ENCODE data around the gene ALOX5AP. TPM values are rescaled to one million over a fixed set of nuclear protein-coding genes. Genes with fewer than 3 reads are reported as not detected.

The ALOX5AP gene
- total RNA-seq, 1 donor from 2014 or later, result not detected

GRCh38 chr13:30805603-30806011, 70.3 kb downstream of the ALOX5AP start:
- Histone ChIP-seq H3K4me2 (no peak overlapping the region), H3K36me3 (no peaks in the 10 kb centered on the region), H3K9ac (no peak overlapping the region), H3K27me3 (no peaks in the 10 kb centered on the region), H2AFZ (replicated peaks) (no peak overlapping the region), H3F3A (ENCODE audit: low read depth) (no peaks in the 10 kb centered on the region), H3K9me3 (ENCODE audit: low read depth) (no peaks in the 10 kb centered on the region), H3K4me3 (no peak overlapping the region), H3K4me1 (no peaks in the 10 kb centered on the region), H4K20me1 (ENCODE audit: low read depth) (no peaks in the 10 kb centered on the region), H3K27ac (no peak overlapping the region), H3K79me2 (ENCODE audit: low read depth) (no peaks in the 10 kb centered on the region)
- Mint-ChIP-seq H3K27ac (no peak overlapping the region), H3K36me3 (no peaks in the 10 kb centered on the region), H3K4me1 (peaks cover 18% of the 10 kb centered on the region), H3K27me3 (ENCODE audit: insufficient read depth, low read depth) (peaks cover 12% of the 10 kb centered on the region), H3K9me3 (no peaks in the 10 kb centered on the region), H3K4me3 (no peak overlapping the region)
- no peak for DNase-seq (ENCODE audit: low spot score)
- TF ChIP-seq EZH2phosphoT487 (IDR thresholded peaks at IDR 0.05), result no peak
- no peak for TF ChIP-seq EZH2 (IDR thresholded peaks at IDR 0.05)
- TF ChIP-seq CTCF (IDR thresholded peaks at IDR 0.05), result no peak

GRCh38 chr13:30806784-30807183, 71.4 kb downstream of the ALOX5AP start:
- H3K27ac Mint-ChIP-seq, result no peak overlapping the region
- no peak for TF ChIP-seq CTCF (IDR thresholded peaks at IDR 0.05)
- no peak for TF ChIP-seq EZH2phosphoT487 (IDR thresholded peaks at IDR 0.05)
- TF ChIP-seq EZH2 (IDR thresholded peaks at IDR 0.05), result no peak
- Histone ChIP-seq H3K9me3 (ENCODE audit: low read depth) (no peaks in the 10 kb centered on the region), H2AFZ (replicated peaks) (no peak overlapping the region), H4K20me1 (ENCODE audit: low read depth) (no peaks in the 10 kb centered on the region), H3K27ac (no peak overlapping the region), H3K9ac (no peak overlapping the region), H3K79me2 (ENCODE audit: low read depth) (no peaks in the 10 kb centered on the region), H3K27me3 (no peaks in the 10 kb centered on the region), H3K4me1 (no peaks in the 10 kb centered on the region), H3K4me2 (no peak overlapping the region), H3K36me3 (no peaks in the 10 kb centered on the region), H3F3A (ENCODE audit: low read depth) (no peaks in the 10 kb centered on the region), H3K4me3 (no peak overlapping the region)
- no peaks in the 10 kb centered on the region for H3K36me3 Mint-ChIP-seq
- peaks cover 10% of the 10 kb centered on the region for H3K27me3 Mint-ChIP-seq (ENCODE audit: insufficient read depth, low read depth)
- DNase-seq (ENCODE audit: low spot score), result no peak
- no peaks in the 10 kb centered on the region for H3K9me3 Mint-ChIP-seq
- no peak overlapping the region for H3K4me3 Mint-ChIP-seq
- peaks cover 18% of the 10 kb centered on the region for H3K4me1 Mint-ChIP-seq

- TF ChIP-seq CTCF (IDR thresholded peaks at IDR 0.05), result no peak
- no peak for TF ChIP-seq EZH2phosphoT487 (IDR thresholded peaks at IDR 0.05)
- no peak for TF ChIP-seq EZH2 (IDR thresholded peaks at IDR 0.05)
- Histone ChIP-seq H3K9me3 (ENCODE audit: low read depth) (no peaks in the 10 kb centered on the region), H3K36me3 (no peaks in the 10 kb centered on the region), H3K4me3 (no peak overlapping the region), H3K27ac (no peak overlapping the region), H3K4me2 (no peak overlapping the region), H3K27me3 (no peaks in the 10 kb centered on the region), H2AFZ (replicated peaks) (no peak overlapping the region), H3K9ac (no peak overlapping the region), H4K20me1 (ENCODE audit: low read depth) (no peaks in the 10 kb centered on the region), H3K79me2 (ENCODE audit: low read depth) (no peaks in the 10 kb centered on the region), H3F3A (ENCODE audit: low read depth) (no peaks in the 10 kb centered on the region), H3K4me1 (no peaks in the 10 kb centered on the region)
- Mint-ChIP-seq H3K4me1 (peaks cover 18% of the 10 kb centered on the region), H3K4me3 (peak overlapping the region; percentile 30), H3K36me3 (no peaks in the 10 kb centered on the region), H3K27me3 (ENCODE audit: insufficient read depth, low read depth) (peaks cover 10% of the 10 kb centered on the region), H3K9me3 (no peaks in the 10 kb centered on the region), H3K27ac (no peak overlapping the region)
- no peak for DNase-seq (ENCODE audit: low spot score)
Observed at GRCh38 chr13:30807392-30807791, 72.0 kb downstream of the ALOX5AP start.
